Right lobe of liver (tissue), 6 donors: ENCODE data around the gene HSD17B2. TPM values are rescaled to one million over a fixed set of nuclear protein-coding genes. Genes with fewer than 3 reads are reported as not detected.
"Not testable (repeated sequence)": the region's sequence is repeated elsewhere in the genome, so short reads cannot be mapped to it uniquely, and the experiment has no call there.

Experiments
- ATAC-seq, 4 donors: fragments of 200-7000 bp; cut with Tn5 transposase; one replicate each; pipeline ENCODE4 v1.9.1; 2020; ENCODE audit warnings: mild to moderate bottlenecking in 4 of 4, moderate library complexity in 4 of 4
- DNase-seq, 3 donors: peaks; one replicate each; pipeline ENCODE4 v3.0.0-alpha.2; 2020
- H3K27ac ChIP-seq, 3 donors: fragments of 200-600 bp; one replicate each; pipeline ENCODE4 v1.8.0; 2022
- H3K27me3 ChIP-seq, 2 donors: fragments of 200-600 bp; one replicate each; pipeline ENCODE4 v1.8.0; 2022
- H3K36me3 ChIP-seq, 4 donors: fragments of 200-600 bp; sonication (generic) in 1 of 4; one replicate each; pipeline versions ENCODE4 v1.5.1 to v1.8.0; 2017 to 2022; ENCODE audit warnings: control low read depth in 1 of 4
- H3K4me1 ChIP-seq, 4 donors: fragments of 200-600 bp; sonication (generic) in 1 of 4; one replicate each; pipeline versions ENCODE4 v1.5.1 to v1.8.0; 2017 to 2022; ENCODE audit warnings: control low read depth in 1 of 4
- H3K4me3 ChIP-seq, 3 donors: fragments of 200-600 bp; one replicate each; pipeline ENCODE4 v1.8.0; 2022
- H3K9me3 ChIP-seq, 4 donors: fragments of 200-600 bp; sonication (generic) in 1 of 4; one replicate each; pipeline versions ENCODE4 v1.5.1 to v1.8.0; 2017 to 2022; ENCODE audit warnings: control low read depth in 1 of 4
- POLR2A ChIP-seq: fragments of 450-650 bp; IDR thresholded peaks from one replicate; pipeline ENCODE4 v1.6.1; 2017; ENCODE audit warnings: antibody characterized with exemption, mild to moderate bottlenecking
- WGBS: methylation state at CpG from one replicate; pipeline ENCODE4 v1.1.6; 2018; ENCODE audit warnings: low coverage, low lambda C conversion rate; ENCODE audit not compliant: insufficient coverage; ENCODE audit errors: missing lambda C conversion rate; 5-methylcytosine and 5-hydroxymethylcytosine counted together
- intact Hi-C, 2 donors: fragments of 100-400 bp; cut with DNase I; formaldehyde crosslinking; loops; one replicate each; pipeline versions ENCODE4 v1.11.2 to v1.14.1; 2022
- total RNA-seq, 6 experiments: library from RNA; depleted of rRNA in 2 of 6; stranded (reverse); fragments of >200 nt in 2 of 6; fragmentation: NEBNext Ultra II Directional in 3 of 6; extraction: Animal tissue kit (Norgen Biotek cat#: 25700) in 3 of 6; gene quantifications; one replicate each; pipeline versions ENCODE4 v1.1.0 to v1.2.4, GENCODE V29; 2016 to 2023
- TF ChIP-seq, protein P1 (sequence below), 4 donors: fragments of 200-600 bp in 3 of 4; fragments of 450-650 bp in 1 of 4; IDR thresholded peaks; one replicate each; pipeline versions ENCODE4 v1.5.1 to v1.8.0; 2016 to 2022; ENCODE audit warnings: antibody characterized with exemption in 4 of 4, mild to moderate bottlenecking in 2 of 4
- donor health status: DM: no; HTN: yes; CAD: no.
- donor health status: DM: no; HTN: no; CAD: no.
- donor health status: DM: no; HTN: no; CAD: no.
- donor health status: DM: no; HTN: yes; CAD: no.
- donor health status: DM: no; HTN: yes; CAD: no.

The HSD17B2 gene
- total RNA-seq, 6 experiments from 2014 or later: 65.2 to 144 (median 84.7) TPM

DNA sequence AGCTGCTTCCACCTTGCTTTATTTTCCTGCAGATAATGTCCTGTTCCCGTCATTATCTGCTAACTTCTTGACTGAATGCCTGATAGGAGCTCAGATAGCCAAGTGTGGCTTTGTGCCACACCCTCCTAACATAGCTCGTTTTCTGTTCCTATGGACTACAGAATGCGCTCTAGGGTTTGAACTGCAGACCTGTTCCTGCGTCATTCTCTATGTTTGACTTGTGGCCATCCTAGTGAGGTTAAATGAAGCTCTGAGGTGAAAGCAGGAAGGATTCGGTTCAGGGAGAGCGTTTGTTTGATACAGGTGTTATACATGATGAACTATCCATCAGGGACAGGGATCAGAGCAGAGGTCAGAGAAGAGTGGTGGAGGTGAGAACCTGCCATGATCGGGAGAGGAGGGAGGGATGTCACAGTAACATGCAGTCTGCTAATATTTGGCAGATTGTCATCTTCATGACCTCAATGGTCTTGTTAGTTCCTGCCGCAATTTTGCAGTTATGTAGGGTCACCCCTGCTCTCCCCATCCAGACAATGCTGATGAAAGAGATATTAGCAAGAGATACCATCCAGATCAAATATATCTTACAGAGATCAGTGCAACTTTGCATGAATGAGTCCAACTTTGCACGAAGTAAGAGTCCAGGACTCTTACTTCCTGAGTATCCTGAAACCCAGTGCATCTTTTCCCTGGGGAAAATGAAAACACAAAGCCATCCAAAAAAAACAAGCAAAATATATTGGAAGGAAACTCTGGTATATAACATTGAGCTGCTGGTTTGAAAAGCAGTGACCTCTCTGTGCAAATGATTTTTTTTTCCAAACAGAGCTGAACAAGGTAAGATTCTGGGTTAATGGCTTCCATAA, 102.1 kb downstream of the HSD17B2 start:
- no peak for TF ChIP-seq POLR2A
- TF ChIP-seq, protein P1, sequence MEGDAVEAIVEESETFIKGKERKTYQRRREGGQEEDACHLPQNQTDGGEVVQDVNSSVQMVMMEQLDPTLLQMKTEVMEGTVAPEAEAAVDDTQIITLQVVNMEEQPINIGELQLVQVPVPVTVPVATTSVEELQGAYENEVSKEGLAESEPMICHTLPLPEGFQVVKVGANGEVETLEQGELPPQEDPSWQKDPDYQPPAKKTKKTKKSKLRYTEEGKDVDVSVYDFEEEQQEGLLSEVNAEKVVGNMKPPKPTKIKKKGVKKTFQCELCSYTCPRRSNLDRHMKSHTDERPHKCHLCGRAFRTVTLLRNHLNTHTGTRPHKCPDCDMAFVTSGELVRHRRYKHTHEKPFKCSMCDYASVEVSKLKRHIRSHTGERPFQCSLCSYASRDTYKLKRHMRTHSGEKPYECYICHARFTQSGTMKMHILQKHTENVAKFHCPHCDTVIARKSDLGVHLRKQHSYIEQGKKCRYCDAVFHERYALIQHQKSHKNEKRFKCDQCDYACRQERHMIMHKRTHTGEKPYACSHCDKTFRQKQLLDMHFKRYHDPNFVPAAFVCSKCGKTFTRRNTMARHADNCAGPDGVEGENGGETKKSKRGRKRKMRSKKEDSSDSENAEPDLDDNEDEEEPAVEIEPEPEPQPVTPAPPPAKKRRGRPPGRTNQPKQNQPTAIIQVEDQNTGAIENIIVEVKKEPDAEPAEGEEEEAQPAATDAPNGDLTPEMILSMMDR (IDR thresholded peaks at IDR 0.05): no peak
- H3K4me3 ChIP-seq: no peak overlapping the region
- intact Hi-C loops: no loop called here
- no peak overlapping the region for H3K27ac ChIP-seq
- H3K4me1 ChIP-seq: no peaks in the 10 kb centered on the region
- no peaks in the 10 kb centered on the region for H3K36me3 ChIP-seq
- DNase-seq (no peak), ATAC-seq (no peak)
- H3K27me3 ChIP-seq: no peaks in the 10 kb centered on the region
- 89% methylated on average over 9 of the region's 9 CpGs for WGBS
- no peaks in the 10 kb centered on the region for H3K9me3 ChIP-seq

DNA sequence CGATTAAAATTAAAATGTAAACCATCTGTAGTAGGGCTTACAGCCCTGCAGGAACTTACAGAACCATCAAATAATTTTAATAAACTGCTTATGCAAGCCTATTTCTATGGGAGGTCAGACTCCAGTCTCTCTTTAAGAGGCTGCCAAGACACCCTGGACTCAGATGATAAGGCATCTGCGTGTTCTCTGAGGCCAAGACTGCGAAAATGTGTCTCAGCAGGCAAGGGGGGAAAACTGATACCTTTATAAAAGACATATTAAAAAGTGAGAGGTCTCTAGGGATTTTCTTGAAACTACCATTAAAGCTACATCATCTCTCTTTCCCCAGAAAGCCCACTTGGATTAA, 102.7 kb downstream of the HSD17B2 start:
- no peaks in the 10 kb centered on the region for H3K27me3 ChIP-seq
- H3K9me3 ChIP-seq: no peaks in the 10 kb centered on the region
- intact Hi-C loops: no loop called here
- no peaks in the 10 kb centered on the region for H3K4me1 ChIP-seq
- H3K27ac ChIP-seq: no peak overlapping the region
- H3K4me3 ChIP-seq: no peak overlapping the region
- DNase-seq (no peak), ATAC-seq (no peak)
- TF ChIP-seq, protein P1 (IDR thresholded peaks at IDR 0.05): no peak
- TF ChIP-seq POLR2A: no peak
- WGBS: 89% methylated on average over 3 of the region's 3 CpGs
- no peaks in the 10 kb centered on the region for H3K36me3 ChIP-seq

DNA sequence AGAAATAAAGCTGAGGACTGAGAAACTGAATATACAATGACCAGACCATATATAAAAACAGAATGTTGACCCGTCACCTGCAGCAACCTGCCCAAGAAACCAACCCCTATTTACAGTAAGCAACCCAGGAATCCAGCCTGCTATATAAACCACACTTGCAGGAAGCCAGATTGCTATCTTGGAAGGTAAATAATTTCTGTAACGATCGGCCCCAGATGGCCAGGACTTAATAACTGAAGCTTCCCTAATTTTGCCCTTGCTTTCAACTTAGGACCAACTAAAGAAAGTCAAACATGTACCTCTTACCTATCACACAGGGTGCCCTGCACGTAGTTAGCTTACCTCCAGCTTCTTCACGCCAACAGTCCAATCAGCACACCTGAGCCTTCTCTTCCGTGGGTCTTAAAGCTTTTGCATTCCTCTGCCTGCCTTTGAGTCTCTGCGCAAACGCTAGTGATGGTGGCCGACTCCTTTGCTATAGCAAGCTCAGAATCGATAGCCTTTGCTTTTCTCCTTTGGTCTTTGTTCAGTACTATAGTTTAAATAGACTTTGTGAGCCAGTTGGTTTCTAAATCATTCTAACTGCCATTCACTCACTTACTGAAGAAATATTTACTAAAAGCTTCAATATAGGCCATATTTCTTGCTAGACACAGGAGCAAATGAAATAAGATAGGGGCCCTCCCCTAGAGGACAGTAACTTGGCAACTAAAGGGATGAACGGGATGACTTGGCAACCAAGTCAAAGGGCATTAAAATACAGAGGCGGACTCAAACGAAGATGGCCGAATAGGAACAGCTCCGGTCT, 103.6 kb downstream of the HSD17B2 start:
- DNase-seq: no peak
- H3K36me3 ChIP-seq: no peaks in the 10 kb centered on the region
- intact Hi-C loops: no loop called here
- TF ChIP-seq, protein P1 (IDR thresholded peaks at IDR 0.05): no peak
- no peak for TF ChIP-seq POLR2A
- WGBS: 71% methylated on average over 13 of the region's 15 CpGs
- no peaks in the 10 kb centered on the region for H3K27me3 ChIP-seq
- H3K4me1 ChIP-seq: no peaks in the 10 kb centered on the region
- H3K4me3 ChIP-seq: peak overlapping the region in 1 of 3 donors; percentile 40
- peak in 3 of 4 donors; percentile 34 to 48 (median 36) for ATAC-seq
- no peaks in the 10 kb centered on the region for H3K9me3 ChIP-seq
- no peak overlapping the region for H3K27ac ChIP-seq

DNA sequence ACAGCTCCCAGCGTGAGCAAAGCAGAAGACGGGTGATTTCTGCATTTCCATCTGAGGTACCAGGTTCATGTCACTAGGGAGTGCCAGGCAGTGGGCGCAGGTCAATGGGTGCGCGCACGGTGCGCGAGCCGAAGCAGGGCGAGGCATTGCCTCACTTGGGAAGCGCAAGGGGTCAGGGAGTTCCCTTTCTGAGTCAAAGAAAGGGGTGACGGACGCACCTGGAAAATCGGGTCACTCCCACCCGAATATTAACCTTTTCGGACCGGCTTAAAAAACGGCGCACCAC, 104.2 kb downstream of the HSD17B2 start:
- H3K4me3 ChIP-seq: peak overlapping the region in 1 of 3 donors; percentile 40
- intact Hi-C loops, H3K36me3 ChIP-seq, H3K27me3 ChIP-seq, H3K9me3 ChIP-seq, H3K27ac ChIP-seq, ATAC-seq, H3K4me1 ChIP-seq, DNase-seq: not testable (repeated sequence)
- WGBS: 80% methylated on average over 1 of the region's 19 CpGs

DNA sequence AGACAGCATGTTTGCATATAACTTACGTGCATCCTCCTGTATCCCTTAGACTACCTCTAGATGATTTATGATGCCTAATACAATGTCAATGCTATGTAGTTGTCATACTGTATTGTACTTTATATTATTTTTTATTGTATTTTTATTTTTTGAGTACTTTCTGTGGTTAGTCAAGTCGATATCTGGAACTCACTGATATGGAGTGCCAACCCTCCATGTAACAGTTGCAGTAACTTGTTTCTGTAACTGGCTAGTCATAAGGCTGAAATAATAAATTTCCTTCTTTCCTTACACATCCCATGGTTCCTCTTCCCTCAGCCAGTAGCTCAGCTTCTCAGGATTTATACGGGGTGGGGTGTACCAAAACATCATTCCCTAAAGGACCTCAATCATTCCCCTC, 111.5 kb downstream of the HSD17B2 start:
- H3K9me3 ChIP-seq: no peaks in the 10 kb centered on the region
- TF ChIP-seq, protein P1 (IDR thresholded peaks at IDR 0.05): no peak
- no peak for TF ChIP-seq POLR2A
- WGBS: 44% methylated on average over 2 of the region's 3 CpGs
- no peak overlapping the region for H3K4me3 ChIP-seq
- ATAC-seq (no peak), DNase-seq (no peak)
- no peaks in the 10 kb centered on the region for H3K4me1 ChIP-seq
- no peak overlapping the region for H3K27ac ChIP-seq
- intact Hi-C loops: no loop called here
- H3K36me3 ChIP-seq: peaks cover 0 to 20% (median 3%) of the 10 kb centered on the region in 4 donors
- H3K27me3 ChIP-seq: no peaks in the 10 kb centered on the region
